Astrocyte of the cerebellum (primary cell): ENCODE measurements around the gene FADS6.
"Not testable (repeated sequence)": the region's sequence is repeated elsewhere in the genome, so short reads cannot be mapped to it uniquely, and the experiment has no call there.

Source experiments
- DNase-seq: peaks from one replicate; pipeline ENCODE4 v3.0.0-alpha.2; 2011; ENCODE audit warnings: low read depth
- H3K4me3 ChIP-seq: 2 replicates; pipeline ENCODE4 v1.5.1; 2011; ENCODE audit warnings: mild to moderate bottlenecking, low read depth, low read length, moderate library complexity
- in situ Hi-C: cut with HindIII; loops from 2 replicates; pipeline ENCODE4 v1.10.0; 2017; ENCODE audit warnings: low sequenced_read_pairs
- TF ChIP-seq, protein P1 (sequence below): IDR thresholded peaks from 2 replicates; pipeline ENCODE4 v1.5.1; 2012; ENCODE audit warnings: low read length, low read depth, moderate library complexity, mild to moderate bottlenecking; ENCODE audit errors: missing control alignments

The FADS6 gene

DNA sequence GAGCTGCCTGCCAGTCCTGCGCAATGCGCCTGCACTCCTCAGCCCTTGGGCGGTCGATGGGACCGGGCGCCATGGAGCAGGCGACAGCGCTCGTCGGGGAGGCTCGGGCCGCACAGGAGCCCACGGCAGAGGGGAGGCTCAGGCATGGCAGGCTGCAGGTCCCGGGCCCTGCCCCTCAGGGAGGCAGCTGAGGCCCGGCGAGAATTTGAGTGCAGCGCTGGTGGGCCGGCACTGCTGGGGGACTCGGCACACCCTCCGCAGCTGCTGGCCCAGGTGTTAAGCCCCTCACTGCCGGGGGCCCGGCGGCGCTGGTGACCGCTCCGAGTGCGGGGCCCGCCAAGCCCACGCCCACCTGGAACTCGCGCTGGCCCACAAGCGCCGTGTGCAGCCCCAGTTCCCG lies 13.6 kb upstream of the FADS6 start:
- in situ Hi-C loops = no loop called here
- H3K4me3 ChIP-seq = no peak overlapping the region
- TF ChIP-seq, protein P1, sequence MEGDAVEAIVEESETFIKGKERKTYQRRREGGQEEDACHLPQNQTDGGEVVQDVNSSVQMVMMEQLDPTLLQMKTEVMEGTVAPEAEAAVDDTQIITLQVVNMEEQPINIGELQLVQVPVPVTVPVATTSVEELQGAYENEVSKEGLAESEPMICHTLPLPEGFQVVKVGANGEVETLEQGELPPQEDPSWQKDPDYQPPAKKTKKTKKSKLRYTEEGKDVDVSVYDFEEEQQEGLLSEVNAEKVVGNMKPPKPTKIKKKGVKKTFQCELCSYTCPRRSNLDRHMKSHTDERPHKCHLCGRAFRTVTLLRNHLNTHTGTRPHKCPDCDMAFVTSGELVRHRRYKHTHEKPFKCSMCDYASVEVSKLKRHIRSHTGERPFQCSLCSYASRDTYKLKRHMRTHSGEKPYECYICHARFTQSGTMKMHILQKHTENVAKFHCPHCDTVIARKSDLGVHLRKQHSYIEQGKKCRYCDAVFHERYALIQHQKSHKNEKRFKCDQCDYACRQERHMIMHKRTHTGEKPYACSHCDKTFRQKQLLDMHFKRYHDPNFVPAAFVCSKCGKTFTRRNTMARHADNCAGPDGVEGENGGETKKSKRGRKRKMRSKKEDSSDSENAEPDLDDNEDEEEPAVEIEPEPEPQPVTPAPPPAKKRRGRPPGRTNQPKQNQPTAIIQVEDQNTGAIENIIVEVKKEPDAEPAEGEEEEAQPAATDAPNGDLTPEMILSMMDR = no peak
- no peak for DNase-seq

DNA sequence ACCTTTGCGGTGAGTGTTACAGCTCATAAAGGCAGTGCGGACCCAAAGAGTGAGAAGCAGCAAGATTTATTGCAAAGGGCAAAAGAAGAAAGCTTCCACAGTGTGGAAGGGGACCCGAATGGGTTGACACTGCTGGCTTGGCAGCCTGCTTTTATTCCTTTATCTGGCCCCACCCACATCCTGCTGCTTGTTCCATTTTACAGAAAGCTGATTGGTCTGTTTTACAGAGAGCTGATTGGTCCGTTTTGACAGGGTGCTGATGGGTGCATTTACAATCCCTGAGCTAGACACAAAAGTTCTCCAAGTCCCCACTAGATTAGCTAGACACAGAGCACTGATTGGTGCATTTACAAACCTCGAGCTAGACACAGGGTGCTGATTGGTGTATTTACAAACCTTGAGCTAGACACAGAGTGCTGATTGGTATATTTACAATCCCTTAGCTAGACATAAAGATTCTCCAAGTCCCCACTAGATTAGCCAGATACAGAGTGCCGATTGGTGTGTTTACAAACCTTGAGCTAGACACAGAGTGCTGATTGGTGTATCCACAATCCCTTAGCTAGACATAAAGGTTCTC lies 12.9 kb upstream of the FADS6 start:
- DNase-seq, in situ Hi-C loops, H3K4me3 ChIP-seq: not testable (repeated sequence)

DNA sequence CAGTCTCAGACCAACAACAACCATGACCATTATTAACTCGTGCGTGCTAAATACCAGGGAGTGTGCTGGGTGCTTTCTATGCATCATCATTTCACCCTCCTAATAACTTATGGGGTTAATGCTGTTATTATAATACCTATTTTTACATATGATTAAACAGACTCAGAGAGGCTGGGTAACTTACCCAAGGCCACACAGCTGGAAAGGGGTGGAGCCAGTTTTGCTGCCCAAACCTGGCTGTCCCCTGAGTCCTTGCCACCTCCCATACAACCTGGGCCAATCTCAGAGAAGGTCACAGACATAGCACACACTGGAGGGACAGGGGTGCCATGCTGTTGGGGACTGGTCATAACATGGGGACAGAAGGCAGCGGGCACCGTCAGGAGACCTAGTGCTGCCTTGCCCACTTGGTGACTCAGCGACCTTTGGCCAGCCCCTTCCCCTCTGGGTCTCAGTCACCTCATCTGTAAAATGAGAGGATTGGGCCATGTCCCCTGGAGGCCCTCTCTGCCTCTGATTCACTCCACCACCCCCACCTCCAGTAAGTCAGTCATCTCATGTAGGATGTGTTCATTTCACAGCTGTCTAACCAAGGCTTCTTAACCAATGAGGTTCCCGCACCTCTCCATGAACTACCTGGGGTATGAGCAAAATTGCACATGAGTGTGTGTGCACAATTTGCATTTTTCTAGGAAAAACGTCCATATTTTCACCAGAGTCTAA lies 11.4 kb upstream of the FADS6 start:
- in situ Hi-C loops = no loop called here
- TF ChIP-seq, protein P1 = no peak
- no peak for DNase-seq
- H3K4me3 ChIP-seq = no peak overlapping the region

DNA sequence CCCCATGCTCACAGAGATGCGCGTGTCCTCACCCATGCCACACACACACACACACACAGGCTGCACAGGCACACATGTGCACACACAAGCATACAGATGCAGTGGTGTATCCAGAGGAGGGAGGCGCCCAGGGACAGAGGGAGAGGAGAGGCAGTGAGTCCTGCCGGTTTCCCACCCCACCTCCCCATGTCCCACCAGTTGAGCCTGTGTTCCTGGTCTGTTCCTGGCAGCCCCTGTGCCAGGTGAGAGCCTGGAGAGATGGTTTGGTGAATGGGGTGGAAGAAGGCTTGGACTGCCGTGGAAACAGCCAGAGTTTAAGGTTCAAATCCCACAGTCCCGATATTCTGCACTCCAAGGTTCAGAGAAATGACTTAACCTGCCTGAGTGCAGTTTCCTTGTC lies 10.2 kb upstream of the FADS6 start:
- no peak overlapping the region for H3K4me3 ChIP-seq
- TF ChIP-seq, protein P1 = no peak
- in situ Hi-C loops = no loop called here
- DNase-seq = no peak

DNA sequence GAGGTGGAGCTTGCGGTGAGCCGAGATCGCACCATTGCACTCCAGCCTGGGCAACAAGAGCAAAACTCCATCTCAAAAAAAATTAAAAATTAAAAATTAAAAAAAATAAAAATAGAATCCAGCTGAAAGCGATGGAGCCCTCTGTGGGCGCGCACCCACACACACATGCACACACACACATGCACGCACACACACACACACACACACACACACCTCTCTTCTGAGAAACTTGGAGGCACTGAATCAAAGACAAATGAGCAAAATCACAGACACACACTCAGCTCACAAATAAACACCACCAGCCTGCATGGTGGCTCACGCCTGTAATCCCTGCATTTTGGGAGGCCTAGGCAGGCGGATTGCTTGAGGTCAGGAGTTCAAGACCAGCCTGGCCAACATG lies 9.6 kb upstream of the FADS6 start:
- TF ChIP-seq, protein P1 = no peak
- in situ Hi-C loops = no loop called here
- DNase-seq = no peak
- H3K4me3 ChIP-seq = no peak overlapping the region

DNA sequence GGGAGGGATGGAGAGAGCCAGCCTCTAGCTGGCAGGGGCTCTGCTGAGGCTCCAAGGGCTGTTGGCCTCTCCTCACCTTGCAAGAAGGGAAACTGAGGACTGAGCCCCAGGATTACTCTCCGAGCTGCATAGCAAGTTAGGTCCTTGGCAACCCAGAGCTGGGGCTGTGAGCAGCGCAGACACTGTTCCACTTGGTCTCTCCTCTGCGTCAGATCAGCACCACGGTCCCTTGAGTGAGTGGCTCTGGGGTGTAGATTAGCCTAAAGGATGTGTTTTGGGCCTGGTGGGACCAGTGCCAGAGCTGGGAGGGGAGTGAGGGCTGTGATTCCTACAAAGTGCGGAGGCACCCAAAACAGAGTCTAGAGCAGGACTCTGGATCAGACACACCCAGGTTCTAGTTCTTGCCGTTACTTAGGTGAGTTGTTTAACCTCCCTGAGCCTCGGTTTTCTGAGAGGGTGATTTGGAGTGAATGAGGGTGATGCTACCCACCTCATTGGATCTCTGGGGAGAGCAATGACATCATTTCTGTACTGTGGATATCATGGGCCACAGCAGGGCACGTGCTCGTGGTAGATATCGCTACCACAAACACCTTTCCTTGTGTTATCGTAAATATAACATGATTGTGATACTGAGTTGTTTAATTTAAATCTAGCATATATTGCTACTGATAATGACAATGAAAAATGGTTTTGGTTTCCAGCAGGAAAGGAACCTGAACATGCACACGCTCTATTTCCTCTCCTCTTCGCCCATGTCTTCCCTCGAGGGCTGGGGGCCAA lies 8.1 kb upstream of the FADS6 start:
- in situ Hi-C loops = no loop called here
- H3K4me3 ChIP-seq = no peak overlapping the region
- TF ChIP-seq, protein P1 = no peak
- DNase-seq = no peak

DNA sequence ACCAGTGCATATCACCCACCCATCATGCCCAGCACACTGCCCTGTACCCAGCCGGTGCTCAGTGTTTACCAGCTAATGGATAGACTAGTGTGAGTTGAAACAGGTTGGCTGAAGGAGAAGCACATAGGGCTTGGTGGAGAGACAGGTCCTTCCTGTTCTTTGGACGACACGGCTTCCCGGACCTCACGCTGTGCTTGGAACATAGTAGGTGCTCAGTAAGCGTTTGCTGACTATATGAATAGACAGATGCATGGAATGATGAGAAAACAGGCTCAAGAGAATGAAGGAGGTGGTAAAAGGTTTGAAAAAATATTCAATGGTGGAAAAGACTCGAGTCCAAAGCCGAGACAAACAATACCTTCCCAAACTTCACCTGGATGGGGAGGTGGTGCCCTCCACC lies 6.8 kb upstream of the FADS6 start:
- H3K4me3 ChIP-seq = no peak overlapping the region
- TF ChIP-seq, protein P1 = no peak
- in situ Hi-C loops = no loop called here
- no peak for DNase-seq
